Caco-2 (cell line): ENCODE measurements around the gene PHF12. TPM values are rescaled to one million over a fixed set of nuclear protein-coding genes. Genes with fewer than 3 reads are reported as not detected.
"Not testable (repeated sequence)": the region's sequence is repeated elsewhere in the genome, so short reads cannot be mapped to it uniquely, and the experiment has no call there.

ENCODE experiments used
- BruUV-seq: library from RNA; stranded (reverse); fragments of 400-500 nt; replicated peaks from 2 replicates; lab custom pipeline; 2021; lab: Mats Ljungman, UMichigan
- CTCF ChIA-PET: fragments of 300-600 bp; sonication (Branson Sonifier 250); formaldehyde crosslinking; loops from one replicate; lab custom pipeline; 2022; ENCODE audit warnings: antibody characterized with exemption; lab: Charles Lee
- POLR2A ChIA-PET: fragments of 300-600 bp; sonication (Branson Sonifier 250); formaldehyde crosslinking; loops from one replicate; lab custom pipeline; 2022; ENCODE audit warnings: antibody characterized with exemption; lab: Charles Lee
- DNase-seq, 2 experiments: peaks; one replicate each; pipeline versions ENCODE4 v3.0.0 to v3.0.0-alpha.2; 2020 to 2022
- H3K27me3 ChIP-seq: replicated peaks from 2 replicates; pipeline ENCODE4 v1.6.0; 2011; ENCODE audit warnings: low read length; ENCODE audit not compliant: control insufficient read depth, insufficient read depth
- H3K36me3 ChIP-seq: 2 replicates; pipeline ENCODE4 v1.5.1; 2011; ENCODE audit warnings: low read length; ENCODE audit not compliant: control insufficient read depth, insufficient read depth
- H3K4me1 ChIP-seq: fragments of 250-450 bp; sonication (Bioruptor Pico); 2 replicates; pipeline ENCODE4 v1.5.1; 2020; ENCODE audit warnings: mild to moderate bottlenecking
- H3K4me3 ChIP-seq: 2 replicates; pipeline ENCODE4 v1.5.1; 2011; ENCODE audit warnings: low read depth, mild to moderate bottlenecking, control low read depth, low read length
- H3K9me3 ChIP-seq: fragments of 250-450 bp; sonication (Bioruptor Pico); 2 replicates; pipeline ENCODE4 v1.5.1; 2020; ENCODE audit warnings: mild to moderate bottlenecking, moderate library complexity
- H3K27ac Mint-ChIP-seq: one replicate; pipeline ENCODE4 v1.8.0; 2022; ENCODE audit warnings: mixed read lengths; ENCODE audit not compliant: unreplicated experiment
- H3K27me3 Mint-ChIP-seq: one replicate; pipeline ENCODE4 v1.8.0; 2022; ENCODE audit warnings: mixed read lengths; ENCODE audit not compliant: insufficient read depth, unreplicated experiment
- H3K36me3 Mint-ChIP-seq: one replicate; pipeline ENCODE4 v1.8.0; 2022; ENCODE audit warnings: mild to moderate bottlenecking, mixed read lengths; ENCODE audit not compliant: insufficient read depth, unreplicated experiment
- H3K4me1 Mint-ChIP-seq: one replicate; pipeline ENCODE4 v1.8.0; 2022; ENCODE audit warnings: low read depth, mixed read lengths; ENCODE audit not compliant: unreplicated experiment
- H3K4me3 Mint-ChIP-seq: one replicate; pipeline ENCODE4 v1.8.0; 2022; ENCODE audit warnings: mild to moderate bottlenecking, moderate library complexity, mixed read lengths; ENCODE audit not compliant: unreplicated experiment
- H3K9me3 Mint-ChIP-seq: one replicate; pipeline ENCODE4 v1.8.0; 2022; ENCODE audit warnings: mixed read lengths; ENCODE audit not compliant: unreplicated experiment
- intact Hi-C: fragments of 100-400 bp; cut with micrococcal nuclease; formaldehyde crosslinking; loops from one replicate; pipeline ENCODE4 v1.10.0; 2022; ENCODE audit not compliant: unreplicated experiment
- total RNA-seq: library from RNA; stranded (reverse); gene quantifications from 2 replicates; pipeline ENCODE4 v1.2.3, GENCODE V29; 2022
- TF ChIP-seq, protein P1 (sequence below), 2 experiments: fragments of 200-600 bp in 1 of 2; IDR thresholded peaks; 1 replicate in 1 of 2; 2 replicates in 1 of 2; pipeline versions ENCODE4 v1.5.1 to v1.8.0; 2011 to 2022; ENCODE audit warnings: antibody characterized with exemption in 1 of 2, control low read depth in 1 of 2, inconsistent platforms in 1 of 2, low read depth in 1 of 2, low read length in 1 of 2, mild to moderate bottlenecking in 1 of 2, moderate library complexity in 1 of 2; ENCODE audit not compliant: insufficient read depth in 1 of 2, severe bottlenecking in 1 of 2, unreplicated experiment in 1 of 2

The PHF12 gene
- total RNA-seq, 1 experiment from 2014 or later: 49.9 TPM

DNA sequence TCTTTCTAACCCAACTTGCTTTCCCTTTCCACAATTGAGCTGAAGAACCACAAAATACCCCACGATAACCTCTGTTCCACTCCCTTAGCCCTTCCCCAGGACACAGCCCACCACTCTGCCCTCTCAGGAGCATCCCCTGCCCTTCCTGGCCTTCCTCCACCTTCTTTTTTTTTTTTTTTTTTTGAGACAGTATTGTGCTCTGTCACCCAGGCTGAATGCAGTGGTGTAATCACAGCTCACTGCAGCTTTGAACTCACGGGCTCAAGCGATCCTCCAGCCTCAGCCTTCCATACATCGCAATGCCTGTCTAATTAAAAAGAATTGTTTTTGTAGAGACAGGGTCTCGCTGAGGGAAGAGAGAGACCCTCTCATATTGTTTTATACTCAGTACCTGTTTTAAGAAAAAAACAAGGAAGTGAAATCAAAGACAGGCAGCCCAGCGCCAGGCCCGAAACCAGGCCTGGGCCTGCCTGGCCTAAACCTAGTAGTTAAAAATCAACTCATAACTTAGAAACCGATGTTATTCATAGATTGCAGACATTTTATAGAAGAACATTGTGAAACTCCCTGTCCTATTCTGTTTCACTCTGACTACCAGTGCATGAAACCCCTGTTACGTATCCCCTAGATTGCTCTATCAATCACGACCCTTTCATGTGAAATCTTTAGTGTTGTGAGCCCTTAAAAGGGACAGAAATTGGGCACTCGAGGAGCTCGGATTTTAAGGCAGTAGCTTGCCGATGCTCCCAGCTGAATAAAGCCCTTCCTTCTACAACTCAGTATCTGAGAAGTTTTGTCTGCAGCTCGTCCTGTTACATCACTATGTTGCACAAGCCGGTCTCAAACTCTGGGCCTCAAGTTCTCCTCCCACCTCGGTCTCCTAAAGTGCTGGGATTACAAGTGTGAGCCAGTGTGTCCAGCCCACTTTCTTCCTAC is 57.8 kb downstream of the PHF12 start:
- CTCF ChIA-PET: interaction anchor here (0.7 to 1.5 kb wide), 2 partner anchors 130 to 144 kb away, joined by 3 to 5 read pairs; no protein-coding TSS in a partner anchor
- H3K27me3 Mint-ChIP-seq, intact Hi-C loops, H3K27ac Mint-ChIP-seq, H3K9me3 Mint-ChIP-seq, H3K4me3 Mint-ChIP-seq, H3K4me3 ChIP-seq, POLR2A ChIA-PET, H3K27me3 ChIP-seq, H3K9me3 ChIP-seq, H3K36me3 ChIP-seq, BruUV-seq, DNase-seq: not testable (repeated sequence)
- H3K4me1 ChIP-seq: peaks cover 14% of the 10 kb centered on the region
- Mint-ChIP-seq H3K36me3 (peaks cover 53% of the 10 kb centered on the region), H3K4me1 (peaks cover 11% of the 10 kb centered on the region)

GRCh38 chr17:28892024-28892423 is 59.3 kb downstream of the PHF12 start:
- Mint-ChIP-seq H3K9me3 (no peaks in the 10 kb centered on the region), H3K27me3 (no peaks in the 10 kb centered on the region), H3K36me3 (peaks cover 44% of the 10 kb centered on the region), H3K27ac (peak overlapping the region; percentile 8), H3K4me1 (peaks cover 11% of the 10 kb centered on the region), H3K4me3 (no peak overlapping the region)
- no peak overlapping the region for H3K4me3 ChIP-seq
- ChIA-PET POLR2A (no interaction called here), CTCF (no interaction called here)
- TF ChIP-seq, protein P1, sequence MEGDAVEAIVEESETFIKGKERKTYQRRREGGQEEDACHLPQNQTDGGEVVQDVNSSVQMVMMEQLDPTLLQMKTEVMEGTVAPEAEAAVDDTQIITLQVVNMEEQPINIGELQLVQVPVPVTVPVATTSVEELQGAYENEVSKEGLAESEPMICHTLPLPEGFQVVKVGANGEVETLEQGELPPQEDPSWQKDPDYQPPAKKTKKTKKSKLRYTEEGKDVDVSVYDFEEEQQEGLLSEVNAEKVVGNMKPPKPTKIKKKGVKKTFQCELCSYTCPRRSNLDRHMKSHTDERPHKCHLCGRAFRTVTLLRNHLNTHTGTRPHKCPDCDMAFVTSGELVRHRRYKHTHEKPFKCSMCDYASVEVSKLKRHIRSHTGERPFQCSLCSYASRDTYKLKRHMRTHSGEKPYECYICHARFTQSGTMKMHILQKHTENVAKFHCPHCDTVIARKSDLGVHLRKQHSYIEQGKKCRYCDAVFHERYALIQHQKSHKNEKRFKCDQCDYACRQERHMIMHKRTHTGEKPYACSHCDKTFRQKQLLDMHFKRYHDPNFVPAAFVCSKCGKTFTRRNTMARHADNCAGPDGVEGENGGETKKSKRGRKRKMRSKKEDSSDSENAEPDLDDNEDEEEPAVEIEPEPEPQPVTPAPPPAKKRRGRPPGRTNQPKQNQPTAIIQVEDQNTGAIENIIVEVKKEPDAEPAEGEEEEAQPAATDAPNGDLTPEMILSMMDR (IDR thresholded peaks at IDR 0.05; ENCODE audit: insufficient read depth in 1 of 2, low read depth in 1 of 2, low read length in 1 of 2, severe bottlenecking in 1 of 2, unreplicated experiment in 1 of 2): no peak
- no TSS peak for BruUV-seq
- no peak for DNase-seq
- peaks cover 1% of the 10 kb centered on the region; the same call in 1 of the 2 replicates for H3K36me3 ChIP-seq
- H3K4me1 ChIP-seq: peaks cover 9% of the 10 kb centered on the region
- H3K27me3 ChIP-seq: no peaks in the 10 kb centered on the region
- no peaks in the 10 kb centered on the region for H3K9me3 ChIP-seq
- intact Hi-C loops: no loop called here

DNA sequence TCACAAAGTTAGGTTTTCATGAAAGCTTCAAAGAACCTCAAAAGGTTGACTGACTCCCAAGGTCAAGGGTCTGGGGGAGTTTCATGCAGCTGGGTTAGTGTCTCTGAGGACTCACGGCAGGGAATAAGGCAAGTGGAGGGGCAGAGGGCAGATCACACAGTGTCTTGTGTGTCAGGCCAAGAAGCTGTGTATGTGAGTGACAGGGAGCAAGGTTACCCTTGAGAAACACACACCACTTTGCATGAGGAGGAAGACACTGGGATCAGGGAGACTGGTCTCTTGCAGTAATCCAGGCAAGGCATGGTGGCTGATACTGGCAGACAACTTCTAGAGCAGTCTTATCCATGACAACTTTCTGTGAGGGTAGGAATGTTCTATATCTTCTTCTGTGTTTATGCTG is 60.1 kb downstream of the PHF12 start:
- H3K36me3 Mint-ChIP-seq: peaks cover 41% of the 10 kb centered on the region
- H3K9me3 Mint-ChIP-seq: no peaks in the 10 kb centered on the region
- no peak overlapping the region for H3K4me3 Mint-ChIP-seq
- Histone ChIP-seq H3K27me3 (no peaks in the 10 kb centered on the region), H3K4me3 (no peak overlapping the region), H3K36me3 (peaks cover 1% of the 10 kb centered on the region; the same call in 1 of the 2 replicates), H3K9me3 (no peaks in the 10 kb centered on the region), H3K4me1 (peaks cover 6% of the 10 kb centered on the region)
- intact Hi-C loops: no loop called here
- ChIA-PET POLR2A (no interaction called here), CTCF (no interaction called here)
- no peaks in the 10 kb centered on the region for H3K27me3 Mint-ChIP-seq
- TF ChIP-seq, protein P1 (IDR thresholded peaks at IDR 0.05; ENCODE audit: insufficient read depth in 1 of 2, low read depth in 1 of 2, low read length in 1 of 2, severe bottlenecking in 1 of 2, unreplicated experiment in 1 of 2): no peak
- peaks cover 10% of the 10 kb centered on the region for H3K4me1 Mint-ChIP-seq
- no peak for DNase-seq
- peak overlapping the region; percentile 8 for H3K27ac Mint-ChIP-seq
- BruUV-seq: no TSS peak
